Right ventricle myocardium superior (tissue), 1 donor: Measurements from ENCODE around the gene LRRC59. TPM values are rescaled to one million over a fixed set of nuclear protein-coding genes. Genes with fewer than 3 reads are reported as not detected.

Experiments
- ATAC-seq: fragments of 200-7000 bp; cut with Tn5 transposase; one replicate; pipeline ENCODE4 v1.9.1; 2020; ENCODE audit warnings: mild to moderate bottlenecking; ENCODE audit not compliant: poor library complexity
- DNase-seq: peaks from one replicate; pipeline ENCODE4 v3.0.0-alpha.2; 2020
- intact Hi-C: fragments of 100-400 bp; cut with DNase I; formaldehyde crosslinking; loops from one replicate; pipeline ENCODE4 v1.11.2; 2022
- total RNA-seq: library from RNA; stranded (reverse); fragmentation: NEBNext Ultra II Directional; extraction: Animal tissue kit (Norgen Biotek cat#: 25700); gene quantifications from one replicate; pipeline ENCODE4 v1.2.1, GENCODE V29; 2021
- donor health status: DM: no; HTN: yes; CAD: no; lungs with severe emphysema.

The LRRC59 gene
- total RNA-seq, 1 donor from 2014 or later: 20.3 TPM

- intact Hi-C loops: no loop called here
- ATAC-seq: no peak
- DNase-seq: no peak
These were observed 42.5 kb downstream of the LRRC59 start for GRCh38 chr17:50354776-50355175.

GRCh38 chr17:50354198-50354597 is 43.1 kb downstream of the LRRC59 start:
- no peak for ATAC-seq
- intact Hi-C loops: no loop called here
- no peak for DNase-seq

GRCh38 chr17:50353600-50354195 is 43.6 kb downstream of the LRRC59 start:
- intact Hi-C loops: no loop called here
- no peak for ATAC-seq
- no peak for DNase-seq

GRCh38 chr17:50352693-50353599 is 44.4 kb downstream of the LRRC59 start:
- intact Hi-C loops: no loop called here
- no peak for ATAC-seq
- DNase-seq: no peak

GRCh38 chr17:50352072-50352692 is 45.1 kb downstream of the LRRC59 start:
- ATAC-seq (peak; percentile 32), DNase-seq (peak; percentile 79)
- intact Hi-C loops: no loop called here

GRCh38 chr17:50350733-50351132 is 46.6 kb downstream of the LRRC59 start:
- intact Hi-C loops: no loop called here
- ATAC-seq (no peak), DNase-seq (no peak)

GRCh38 chr17:50349243-50349600 is 48.1 kb downstream of the LRRC59 start:
- no peak for ATAC-seq
- no peak for DNase-seq
- intact Hi-C loops: no loop called here

GRCh38 chr17:50348522-50349242 is 48.6 kb downstream of the LRRC59 start:
- ATAC-seq (no peak), DNase-seq (no peak)
- intact Hi-C loops: no loop called here

GRCh38 chr17:50347894-50348291 is 49.4 kb downstream of the LRRC59 start:
- DNase-seq: no peak
- no peak for ATAC-seq
- intact Hi-C loops: no loop called here

GRCh38 chr17:50347117-50347893 is 50.0 kb downstream of the LRRC59 start:
- DNase-seq (no peak), ATAC-seq (peak; percentile 1)
- intact Hi-C loops: no loop called here

- intact Hi-C loops: no loop called here
- DNase-seq (peak; percentile 67), ATAC-seq (peak; percentile 47)
These were observed 50.8 kb downstream of the LRRC59 start for GRCh38 chr17:50346313-50347116.

GRCh38 chr17:50345432-50346312 is 51.7 kb downstream of the LRRC59 start, which contains the start of gene XYLT2:
TSS of gene XYLT2 (plus strand) at chr17:50346126. CDS start at chr17:50346141, 15 bp downstream.
- ATAC-seq: peak; percentile 96
- intact Hi-C loops: no loop called here
- peak; percentile 94 for DNase-seq

GRCh38 chr17:50344731-50345365 is 52.5 kb downstream of the LRRC59 start:
- ATAC-seq: peak; percentile 1
- intact Hi-C loops: no loop called here
- no peak for DNase-seq

GRCh38 chr17:50339381-50339780 is 57.9 kb downstream of the LRRC59 start:
- DNase-seq (no peak), ATAC-seq (no peak)
- intact Hi-C loops: no loop called here

- intact Hi-C loops: no loop called here
- ATAC-seq (no peak), DNase-seq (no peak)
These were observed 58.7 kb downstream of the LRRC59 start for GRCh38 chr17:50338645-50339044.

GRCh38 chr17:50337956-50338355 is 59.4 kb downstream of the LRRC59 start:
- ATAC-seq: no peak
- intact Hi-C loops: no loop called here
- no peak for DNase-seq
